Measurements from ENCODE around the gene TRMT1L.

Gene TRMT1L

GRCh38 chr1:185112356-185112755, 44.4 kb downstream of the TRMT1L start:
- DNase-seq: no peak

GRCh38 chr1:185111873-185112272, 44.9 kb downstream of the TRMT1L start:
- no peak for DNase-seq

GRCh38 chr1:185110145-185110544, 46.6 kb downstream of the TRMT1L start:
- no peak for DNase-seq

GRCh38 chr1:185108321-185108720, 48.4 kb downstream of the TRMT1L start:
- no peak for DNase-seq

- no peak for DNase-seq
Measured at GRCh38 chr1:185105121-185105520, 51.6 kb downstream of the TRMT1L start.

GRCh38 chr1:185104083-185104482, 52.7 kb downstream of the TRMT1L start:
- no peak for DNase-seq

- DNase-seq: no peak
Measured at GRCh38 chr1:185096531-185096930, 60.2 kb downstream of the TRMT1L start.

- DNase-seq: no peak
Measured at GRCh38 chr1:185094761-185095160, 62.0 kb downstream of the TRMT1L start.

GRCh38 chr1:185091480-185091879, 65.3 kb downstream of the TRMT1L start:
- no peak for DNase-seq

GRCh38 chr1:185087746-185088145, 69.0 kb downstream of the TRMT1L start:
- DNase-seq: no peak

GRCh38 chr1:185087101-185087500, 69.7 kb downstream of the TRMT1L start:
- DNase-seq: no peak

- DNase-seq: no peak
Measured at GRCh38 chr1:185083818-185084217, 72.9 kb downstream of the TRMT1L start.

GRCh38 chr1:185080422-185080821, 76.3 kb downstream of the TRMT1L start:
- DNase-seq: no peak

GRCh38 chr1:185077374-185077773, 79.4 kb downstream of the TRMT1L start:
- DNase-seq: no peak

- DNase-seq: no peak
Measured at GRCh38 chr1:185075476-185075875, 81.3 kb downstream of the TRMT1L start.

- DNase-seq: no peak
Measured at GRCh38 chr1:185074307-185074706, 82.4 kb downstream of the TRMT1L start.

- DNase-seq: no peak
Measured at GRCh38 chr1:185073725-185074124, 83.0 kb downstream of the TRMT1L start.

- no peak for DNase-seq
Measured at GRCh38 chr1:185070051-185070450, 86.7 kb downstream of the TRMT1L start.

GRCh38 chr1:185069202-185069772, 87.5 kb downstream of the TRMT1L start:
- DNase-seq: no peak

GRCh38 chr1:185068341-185068740, 88.4 kb downstream of the TRMT1L start:
- DNase-seq: no peak

Measured in activated T-cell treated with anti-CD3 and anti-CD28 coated beads, Interleukin-2, amount 50 U/mL, for 48 hours (primary cell).